Esophagus muscularis mucosa (tissue), 4 donors: ENCODE measurements around the gene CARMIL1. TPM values are rescaled to one million over a fixed set of nuclear protein-coding genes. Genes with fewer than 3 reads are reported as not detected.
A peak's percentile ranks its signal among the peaks of the same experiment; 100 is the strongest.

Source experiments
- DNase-seq: peaks from one replicate; pipeline ENCODE4 v3.0.0-alpha.2; 2017; ENCODE audit errors: extremely low spot score
- H3K27ac ChIP-seq, 4 donors: fragments of 200-600 bp; sonication (generic); replicated peaks in 1 of 4; 1 replicate in 3 of 4; 2 replicates in 1 of 4; pipeline ENCODE4 v1.5.1; 2016 to 2019; ENCODE audit warnings: mild to moderate bottlenecking in 1 of 4
- H3K27me3 ChIP-seq, 4 donors: fragments of 200-600 bp; sonication (generic); one replicate each; pipeline versions ENCODE4 v1.5.1 to v1.6.0; 2016 to 2019
- H3K36me3 ChIP-seq, 4 donors: fragments of 200-600 bp; sonication (generic); one replicate each; pipeline ENCODE4 v1.5.1; 2016 to 2019
- H3K4me1 ChIP-seq, 4 donors: fragments of 200-600 bp; sonication (generic); one replicate each; pipeline ENCODE4 v1.5.1; 2016 to 2019
- H3K4me3 ChIP-seq, 4 donors: fragments of 200-600 bp; sonication (generic); 1 replicate in 2 of 4; 2 replicates in 2 of 4; pipeline ENCODE4 v1.5.1; 2016 to 2019; ENCODE audit warnings: mild to moderate bottlenecking in 4 of 4, moderate library complexity in 1 of 4
- H3K9me3 ChIP-seq, 4 donors: fragments of 200-600 bp; sonication (generic); 1 replicate in 3 of 4; 2 replicates in 1 of 4; pipeline ENCODE4 v1.5.1; 2016 to 2019
- EP300 ChIP-seq: sonication (generic); formaldehyde crosslinking; IDR thresholded peaks from one replicate; pipeline ENCODE4 v1.6.1; 2017; ENCODE audit warnings: antibody characterized with exemption
- POLR2A ChIP-seq: fragments of 450-650 bp; IDR thresholded peaks from one replicate; pipeline ENCODE4 v1.6.1; 2017; ENCODE audit warnings: antibody characterized with exemption, moderate library complexity, mild to moderate bottlenecking, low read depth
- POLR2AphosphoS5 ChIP-seq, 2 donors: sonication (generic); formaldehyde crosslinking; IDR thresholded peaks; one replicate each; pipeline ENCODE4 v1.6.1; 2017; ENCODE audit warnings: antibody characterized with exemption in 2 of 2
- WGBS: methylation state at CpG from one replicate; pipeline ENCODE4 v1.1.5; 2018; 5-methylcytosine and 5-hydroxymethylcytosine counted together
- intact Hi-C: fragments of 100-400 bp; cut with DNase I; formaldehyde crosslinking; loops from one replicate; pipeline ENCODE4 v1.15.1; 2023
- total RNA-seq, 4 donors: library from RNA; depleted of rRNA; stranded (reverse); fragments of >200 nt; gene quantifications; one replicate each; pipeline versions ENCODE4 v1.1.0 to v1.2.1, GENCODE V29; 2016
- TF ChIP-seq, protein P1 (sequence below), 3 experiments: fragments of 200-600 bp in 2 of 3; fragments of 450-650 bp in 1 of 3; sonication (generic) in 2 of 3; IDR thresholded peaks; one replicate each; pipeline ENCODE4 v1.5.1; 2017 to 2019; ENCODE audit warnings: antibody characterized with exemption in 3 of 3, mild to moderate bottlenecking in 2 of 3, moderate library complexity in 1 of 3

The CARMIL1 gene
- total RNA-seq, 4 donors from 2014 or later: 10.0 to 12.1 (median 11.1) TPM

DNA sequence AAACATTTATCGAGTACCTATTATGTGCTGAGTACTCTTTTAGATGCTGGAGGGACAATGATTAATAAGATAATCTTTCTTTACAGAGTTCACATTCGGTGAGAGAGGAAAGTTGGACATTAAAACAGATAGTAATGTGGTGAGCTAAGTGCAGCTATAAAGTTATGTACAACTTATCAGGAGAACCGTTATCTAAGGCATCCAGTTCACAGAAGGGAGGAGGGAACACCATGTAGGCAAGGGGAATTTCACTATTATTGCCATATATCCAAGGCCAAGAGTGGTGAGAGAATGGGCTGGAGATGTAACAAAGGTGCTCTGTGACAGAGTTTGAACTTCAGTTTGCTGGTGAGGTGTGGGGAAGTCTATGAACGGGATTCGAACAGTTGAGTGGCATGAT lies 105.8 kb downstream of the CARMIL1 start:
- no peak overlapping the region for H3K4me3 ChIP-seq
- no peaks in the 10 kb centered on the region for H3K36me3 ChIP-seq
- no peak overlapping the region for H3K27ac ChIP-seq
- H3K4me1 ChIP-seq: peaks cover 0 to 6% (median 2%) of the 10 kb centered on the region in 4 donors
- DNase-seq: no peak
- H3K27me3 ChIP-seq: no peaks in the 10 kb centered on the region
- H3K9me3 ChIP-seq: no peaks in the 10 kb centered on the region
- intact Hi-C loops: no loop called here
- TF ChIP-seq, protein P1, sequence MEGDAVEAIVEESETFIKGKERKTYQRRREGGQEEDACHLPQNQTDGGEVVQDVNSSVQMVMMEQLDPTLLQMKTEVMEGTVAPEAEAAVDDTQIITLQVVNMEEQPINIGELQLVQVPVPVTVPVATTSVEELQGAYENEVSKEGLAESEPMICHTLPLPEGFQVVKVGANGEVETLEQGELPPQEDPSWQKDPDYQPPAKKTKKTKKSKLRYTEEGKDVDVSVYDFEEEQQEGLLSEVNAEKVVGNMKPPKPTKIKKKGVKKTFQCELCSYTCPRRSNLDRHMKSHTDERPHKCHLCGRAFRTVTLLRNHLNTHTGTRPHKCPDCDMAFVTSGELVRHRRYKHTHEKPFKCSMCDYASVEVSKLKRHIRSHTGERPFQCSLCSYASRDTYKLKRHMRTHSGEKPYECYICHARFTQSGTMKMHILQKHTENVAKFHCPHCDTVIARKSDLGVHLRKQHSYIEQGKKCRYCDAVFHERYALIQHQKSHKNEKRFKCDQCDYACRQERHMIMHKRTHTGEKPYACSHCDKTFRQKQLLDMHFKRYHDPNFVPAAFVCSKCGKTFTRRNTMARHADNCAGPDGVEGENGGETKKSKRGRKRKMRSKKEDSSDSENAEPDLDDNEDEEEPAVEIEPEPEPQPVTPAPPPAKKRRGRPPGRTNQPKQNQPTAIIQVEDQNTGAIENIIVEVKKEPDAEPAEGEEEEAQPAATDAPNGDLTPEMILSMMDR (IDR thresholded peaks at IDR 0.05): no peak
- TF ChIP-seq POLR2AphosphoS5 (IDR thresholded peaks at IDR 0.05) (no peak), POLR2A (no peak), EP300 (no peak)
- WGBS: 68% methylated on average over 5 of the region's 5 CpGs

DNA sequence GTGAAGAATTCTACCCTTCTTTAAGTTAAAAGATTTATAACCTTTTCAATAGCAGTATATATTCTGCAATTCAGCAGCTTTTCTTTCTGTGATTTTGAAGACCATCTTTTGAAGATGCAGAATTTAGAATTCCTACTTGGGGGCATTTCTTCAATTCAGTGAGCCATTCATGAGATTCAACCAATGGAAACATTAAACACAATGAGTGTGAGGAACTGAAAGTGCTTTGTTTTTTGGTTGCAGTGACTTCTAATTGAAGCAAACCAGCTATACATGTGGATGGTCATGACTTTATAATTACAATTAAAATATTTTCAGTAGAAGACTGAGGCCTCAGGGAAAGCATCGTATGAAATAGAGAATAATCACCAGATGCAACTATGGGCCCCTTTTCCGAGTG lies 108.3 kb downstream of the CARMIL1 start:
- 98% methylated on average over 2 of the region's 2 CpGs for WGBS

DNA sequence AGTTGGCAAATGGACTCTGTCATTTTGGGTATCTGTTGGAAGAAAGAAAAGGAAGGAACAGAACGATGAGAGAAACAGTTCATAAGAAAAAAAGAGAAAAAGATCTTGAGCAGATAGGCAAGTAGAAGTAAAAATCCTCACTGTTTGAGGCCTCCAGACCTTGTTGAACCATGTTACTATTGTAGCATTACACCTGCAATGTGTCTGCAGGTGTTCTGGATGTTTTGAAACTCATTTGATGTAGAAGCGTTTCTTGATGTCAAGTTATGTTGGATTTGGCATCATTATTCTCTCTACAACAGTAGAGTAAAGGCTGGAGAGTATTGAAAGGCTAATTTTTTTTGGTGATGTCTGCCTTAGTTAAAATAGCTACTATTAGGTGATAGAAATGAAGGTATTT lies 108.7 kb downstream of the CARMIL1 start:
- 56% methylated on average over 2 of the region's 2 CpGs for WGBS
- no peak overlapping the region for H3K4me3 ChIP-seq
- no peak for DNase-seq
- H3K27me3 ChIP-seq: no peaks in the 10 kb centered on the region
- H3K4me1 ChIP-seq: peaks cover 0 to 6% (median 5%) of the 10 kb centered on the region in 4 donors
- no peaks in the 10 kb centered on the region for H3K9me3 ChIP-seq
- no peaks in the 10 kb centered on the region for H3K36me3 ChIP-seq
- no peak overlapping the region for H3K27ac ChIP-seq
- intact Hi-C loops: no loop called here
- TF ChIP-seq POLR2AphosphoS5 (IDR thresholded peaks at IDR 0.05): no peak
- no peak for TF ChIP-seq POLR2A
- TF ChIP-seq, protein P1 (IDR thresholded peaks at IDR 0.05): no peak
- no peak for TF ChIP-seq EP300

More for the DNA sequence above, 108.3 kb downstream of the CARMIL1 start:
- intact Hi-C loops: no loop called here
- Histone ChIP-seq H3K36me3 (no peaks in the 10 kb centered on the region), H3K27ac (no peak overlapping the region), H3K4me1 (peaks cover 0 to 6% (median 4%) of the 10 kb centered on the region in 4 donors), H3K27me3 (no peaks in the 10 kb centered on the region), H3K4me3 (no peak overlapping the region), H3K9me3 (no peaks in the 10 kb centered on the region)
- no peak for DNase-seq
- TF ChIP-seq EP300: no peak

DNA sequence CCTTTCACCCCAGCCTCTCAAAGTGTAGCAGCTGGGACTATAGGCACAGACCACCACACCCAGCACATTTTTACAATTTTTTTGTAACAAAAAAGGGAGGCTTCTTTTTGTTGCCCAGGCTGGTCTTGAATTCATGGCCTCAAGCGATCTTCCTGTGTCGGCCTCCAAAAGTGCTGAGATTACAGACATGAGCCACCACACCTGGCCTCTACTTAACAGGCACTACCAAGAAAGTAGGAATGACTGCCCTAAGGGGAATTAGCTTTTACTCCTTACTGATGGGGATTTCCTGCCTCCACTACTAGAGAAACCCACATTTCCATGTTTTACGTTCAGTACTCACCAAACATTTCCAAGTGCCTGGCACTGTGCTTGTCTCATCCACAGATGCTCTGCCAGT lies 109.6 kb downstream of the CARMIL1 start:
- Histone ChIP-seq H3K27ac (no peak overlapping the region), H3K4me1 (peaks cover 0 to 6% (median 5%) of the 10 kb centered on the region in 4 donors), H3K9me3 (no peaks in the 10 kb centered on the region), H3K36me3 (no peaks in the 10 kb centered on the region), H3K4me3 (no peak overlapping the region), H3K27me3 (no peaks in the 10 kb centered on the region)
- 67% methylated on average over 3 of the region's 3 CpGs for WGBS
- TF ChIP-seq POLR2AphosphoS5 (IDR thresholded peaks at IDR 0.05) (no peak), POLR2A (no peak), EP300 (no peak)
- TF ChIP-seq, protein P1 (IDR thresholded peaks at IDR 0.05): no peak
- no peak for DNase-seq
- intact Hi-C loops: no loop called here

DNA sequence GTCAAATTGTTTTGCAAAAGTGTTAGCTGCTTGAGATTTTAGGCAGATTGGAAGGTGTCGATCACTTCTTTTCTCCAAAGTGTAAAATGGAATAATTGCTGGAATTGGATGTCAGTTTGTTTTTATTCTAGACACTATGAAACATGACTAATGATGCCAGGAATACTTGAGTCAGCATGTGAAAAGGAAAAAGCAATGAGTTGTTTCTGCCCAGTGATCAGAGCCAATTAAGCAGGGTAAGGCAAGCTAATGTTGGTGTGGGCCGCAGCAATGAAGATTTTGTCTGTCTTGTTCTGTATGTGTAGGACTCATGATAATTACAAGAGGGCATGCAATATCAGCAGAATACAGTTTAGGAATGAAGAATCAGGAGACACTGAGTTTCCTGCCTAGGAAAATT lies 110.3 kb downstream of the CARMIL1 start:
- H3K27ac ChIP-seq: no peak overlapping the region
- DNase-seq: no peak
- peaks cover 0 to 6% (median 5%) of the 10 kb centered on the region in 4 donors for H3K4me1 ChIP-seq
- H3K9me3 ChIP-seq: no peaks in the 10 kb centered on the region
- H3K36me3 ChIP-seq: no peaks in the 10 kb centered on the region
- H3K27me3 ChIP-seq: no peaks in the 10 kb centered on the region
- 66% methylated on average over 2 of the region's 2 CpGs for WGBS
- intact Hi-C loops: no loop called here
- H3K4me3 ChIP-seq: no peak overlapping the region
- TF ChIP-seq, protein P1 (IDR thresholded peaks at IDR 0.05): no peak
- peak in 1 of 2 donors; percentile 20 for TF ChIP-seq POLR2AphosphoS5 (IDR thresholded peaks at IDR 0.05)
